GM12878 (cell line): ENCODE measurements around the gene SDS. TPM values are rescaled to one million over a fixed set of nuclear protein-coding genes. Genes with fewer than 3 reads are reported as not detected.

Experiments
- ATAC-seq: fragments of 200-7000 bp; cut with Tn5 transposase; 3 replicates; pipeline ENCODE4 v1.9.1; 2020; ENCODE audit warnings: mild to moderate bottlenecking, moderate library complexity
- BruUV-seq: library from RNA; stranded (reverse); fragments of 400-500 nt; replicated peaks from 2 replicates; lab custom pipeline; 2021; lab: Mats Ljungman, UMichigan
- CTCF ChIA-PET: fragments of 300-600 bp; sonication (Branson Sonifier 250); formaldehyde crosslinking; extraction: SDS; loops from one replicate; lab custom pipeline; 2021; ENCODE audit warnings: inconsistent platforms; lab: Yijun Ruan, JAX
- POLR2A ChIA-PET: fragments of 350-600 bp; formaldehyde crosslinking; extraction: SDS; loops from one replicate; lab custom pipeline; 2021; ENCODE audit warnings: inconsistent platforms; lab: Charles Lee
- RAD21 ChIA-PET: fragments of 300-600 bp; sonication (Branson Sonifier 250); formaldehyde crosslinking; loops from one replicate; lab custom pipeline; 2023; ENCODE audit warnings: antibody characterized with exemption; ENCODE audit not compliant: unreplicated experiment; lab: Charles Lee
- SMC1A ChIA-PET: fragments of 300-600 bp; sonication (Branson Sonifier 250); formaldehyde crosslinking; loops from one replicate; lab custom pipeline; 2023; ENCODE audit not compliant: unreplicated experiment, uncharacterized antibody; lab: Charles Lee
- DNase-seq: peaks from one replicate; pipeline ENCODE4 v3.0.0-alpha.2; 2011; ENCODE audit warnings: low read depth, low spot score
- FAIRE-seq: peaks from 3 replicates; lab custom pipeline; 2011; peaks lifted over from hg19 to GRCh38; lab: Jason Lieb, UNC
- H2AFZ ChIP-seq: 2 replicates; pipeline ENCODE4 v1.6.0; 2011; ENCODE audit warnings: low read depth, low read length, control low read depth; ENCODE audit not compliant: control insufficient read depth
- H3K27ac ChIP-seq: 2 replicates; pipeline ENCODE4 v1.5.1; 2011; ENCODE audit warnings: control low read depth; ENCODE audit not compliant: control insufficient read depth, insufficient read depth
- H3K27me3 ChIP-seq, 2 experiments: replicated peaks in 1 of 2; 2 replicates each; pipeline versions ENCODE4 v1.6.0 to v1.6.1; 2011; ENCODE audit warnings: low read length in 1 of 2; ENCODE audit not compliant: control insufficient read depth in 2 of 2, insufficient read depth in 2 of 2
- H3K36me3 ChIP-seq, 2 experiments: 2 replicates each; pipeline ENCODE4 v1.5.1; 2011; ENCODE audit warnings: low read length in 1 of 2; ENCODE audit not compliant: control insufficient read depth in 2 of 2, insufficient read depth in 2 of 2
- H3K4me1 ChIP-seq: 2 replicates; pipeline ENCODE4 v1.6.1; 2011; ENCODE audit warnings: mild to moderate bottlenecking, low read length, moderate library complexity, mixed read lengths; ENCODE audit not compliant: control insufficient read depth, insufficient read depth
- H3K4me2 ChIP-seq: 2 replicates; pipeline ENCODE4 v1.6.0; 2011; ENCODE audit warnings: control low read depth; ENCODE audit not compliant: control insufficient read depth, insufficient read depth
- H3K4me3 ChIP-seq: fragments of 200-600 bp; sonication (generic); 2 replicates; pipeline ENCODE4 v1.5.1; 2016
- H3K79me2 ChIP-seq: 2 replicates; pipeline ENCODE4 v1.6.0; 2011; ENCODE audit warnings: low read length; ENCODE audit not compliant: control insufficient read depth, insufficient read depth
- H3K9ac ChIP-seq: 2 replicates; pipeline ENCODE4 v1.8.0; 2011; ENCODE audit warnings: low read length, control low read depth, mixed read lengths; ENCODE audit not compliant: control insufficient read depth, insufficient read depth
- H3K9me3 ChIP-seq: replicated peaks from 3 replicates; pipeline ENCODE4 v1.5.1; 2011; ENCODE audit warnings: mild to moderate bottlenecking, low read length; ENCODE audit not compliant: control insufficient read depth, insufficient read depth
- H4K20me1 ChIP-seq: 2 replicates; pipeline ENCODE4 v1.6.0; 2011; ENCODE audit not compliant: control insufficient read depth, insufficient read depth
- BHLHE40 ChIP-seq, 2 experiments: fragments of 450-650 bp in 1 of 2; IDR thresholded peaks; 2 replicates each; pipeline ENCODE4 v1.6.1; 2011 to 2017; ENCODE audit warnings: low read depth in 2 of 2, borderline replicate concordance in 1 of 2, improper control_type of control experiment in 1 of 2, low read length in 1 of 2, mild to moderate bottlenecking in 1 of 2
- CHD4 ChIP-seq: fragments of 200-600 bp; sonication (generic); IDR thresholded peaks from 2 replicates; pipeline ENCODE4 v1.6.1; 2016; ENCODE audit warnings: mild to moderate bottlenecking
- EP300 ChIP-seq, 2 experiments: fragments of 150-350 bp in 1 of 2; IDR thresholded peaks; 2 replicates each; pipeline ENCODE4 v1.6.1; 2011 to 2012; ENCODE audit warnings: low read depth in 2 of 2, low read length in 2 of 2, borderline replicate concordance in 1 of 2, improper control_type of control experiment in 1 of 2, inconsistent platforms in 1 of 2; ENCODE audit not compliant: control insufficient read depth in 1 of 2
- NFYB ChIP-seq: IDR thresholded peaks from 2 replicates; pipeline ENCODE4 v1.6.1; 2011; ENCODE audit warnings: low read depth, mild to moderate bottlenecking, low read length, improper control_type of control experiment, moderate library complexity; ENCODE audit not compliant: insufficient read depth
- RAD51 ChIP-seq: fragments of 450-650 bp; IDR thresholded peaks from 2 replicates; pipeline ENCODE4 v1.6.1; 2016; ENCODE audit warnings: moderate library complexity, mild to moderate bottlenecking, inconsistent platforms
- RCOR1 ChIP-seq: conservative IDR thresholded peaks from 2 replicates; pipeline ENCODE4 v1.6.1; 2012; ENCODE audit warnings: low read depth, low read length, improper control_type of control experiment
- SIN3A ChIP-seq: IDR thresholded peaks from 2 replicates; pipeline ENCODE4 v1.6.1; 2012; ENCODE audit warnings: low read depth, low read length, improper control_type of control experiment
- SREBF1 ChIP-seq: IDR thresholded peaks from 2 replicates; pipeline ENCODE4 v1.6.1; 2012; ENCODE audit warnings: mild to moderate bottlenecking, low read length
- USF1 ChIP-seq: IDR thresholded peaks from 2 replicates; pipeline ENCODE4 v1.6.1; 2011; ENCODE audit warnings: borderline replicate concordance, low read depth, mild to moderate bottlenecking, moderate library complexity, mixed read lengths, low read length; ENCODE audit not compliant: insufficient read depth; ENCODE audit errors: extremely low read length
- YY1 ChIP-seq: IDR thresholded peaks from 2 replicates; pipeline ENCODE4 v1.6.1; 2011; ENCODE audit warnings: low read depth, mild to moderate bottlenecking, low read length
- ZBED1 ChIP-seq: IDR thresholded peaks from 2 replicates; pipeline ENCODE4 v1.6.1; 2016; ENCODE audit warnings: borderline replicate concordance
- ZNF384 ChIP-seq: IDR thresholded peaks from 2 replicates; pipeline ENCODE4 v1.6.1; 2012; ENCODE audit warnings: low read depth, mild to moderate bottlenecking, low read length, improper control_type of control experiment, borderline replicate concordance
- whole genome bisulfite sequencing: methylation state at CpG from one replicate; pipeline ENCODE4 v1.1.6; 2016; ENCODE audit warnings: low lambda C conversion rate; ENCODE audit not compliant: insufficient replicate concordance, insufficient coverage; ENCODE audit errors: missing lambda C conversion rate; 5-methylcytosine and 5-hydroxymethylcytosine counted together
- in situ Hi-C: fragments of 300-500 bp; cut with MboI; formaldehyde crosslinking; loops from 9 replicates; pipeline ENCODE4 v1.14.3; 2018; ENCODE audit warnings: mixed read lengths
- intact Hi-C: fragments of 100-400 bp; cut with micrococcal nuclease; formaldehyde crosslinking; loops from one replicate; pipeline ENCODE4 v1.14.2; 2022; ENCODE audit not compliant: unreplicated experiment
- polyA plus RNA-seq, 11 experiments: library from polyadenylated mRNA; depleted of rRNA in 4 of 11; unstranded in 6 of 11; stranded (reverse) in 5 of 11; fragments of >200 nt; fragmentation: Nextera tagmentation in 4 of 11; fragmentation: Illumina TruSeq in 1 of 11; extraction: Ambion mirVana in 4 of 11; extraction: Trizol in 1 of 11; gene quantifications; 1 replicate in 1 of 11; 2 replicates in 10 of 11; pipeline versions ENCODE4 v1.2.1 to v1.2.3, GENCODE V29; 2011 to 2016; ENCODE audit warnings: inconsistent platforms in 2 of 11, missing spikeins in 2 of 11, low read depth in 1 of 11
- total RNA-seq, 4 experiments: library from RNA; depleted of rRNA in 3 of 4; stranded (reverse); fragments of >200 nt in 3 of 4; fragmentation: Illumina TruSeq in 1 of 4; extraction: Trizol in 1 of 4; gene quantifications; 2 replicates each; pipeline versions ENCODE4 v1.2.1 to v1.2.3, GENCODE V29; 2013 to 2021
- TF ChIP-seq, protein P1 (sequence below): IDR thresholded peaks from 2 replicates; pipeline ENCODE4 v1.6.1; 2012; ENCODE audit warnings: improper control_type of control experiment, low read depth, low read length; ENCODE audit not compliant: insufficient replicate concordance

Gene SDS
- total and polyA plus RNA-seq, 10 of the 15 experiments (the other 5 are each of a cell fraction or from before 2014, with no cell fraction given) = 0.18 TPM; not detected in 9

DNA sequence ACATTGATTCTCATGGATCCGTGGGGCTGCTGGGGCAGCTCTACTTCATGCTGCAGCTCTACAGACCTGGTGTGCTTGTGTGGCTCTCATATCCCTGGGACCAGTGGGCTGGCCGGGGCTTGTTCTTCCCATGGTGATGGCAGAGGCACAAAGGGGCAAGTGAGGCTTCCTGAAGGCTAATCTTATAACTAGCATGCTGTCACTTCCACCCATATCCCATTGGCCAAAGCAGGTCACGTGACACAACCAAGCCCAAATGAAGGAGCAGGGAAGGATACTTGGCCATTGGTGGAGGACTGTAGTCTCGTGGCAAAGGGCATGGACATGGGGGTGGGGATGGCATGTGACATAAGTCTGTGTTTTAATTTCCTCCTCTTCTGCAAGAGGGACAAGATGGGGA lies 35.4 kb downstream of the SDS start:
- 91% methylated on average over 4 of the region's 4 CpGs for WGBS
- FAIRE-seq (no peak), DNase-seq (no peak), ATAC-seq (no peak)
- no peak overlapping the region for H3K9ac ChIP-seq
- intact Hi-C loops = no loop called here
- no peak for TF ChIP-seq YY1
- TF ChIP-seq NFYB = peak; percentile 94
- no peak for TF ChIP-seq CHD4
- no peak for TF ChIP-seq RCOR1
- no peak for TF ChIP-seq SIN3A
- no peak for TF ChIP-seq SREBF1
- TF ChIP-seq, protein P1, sequence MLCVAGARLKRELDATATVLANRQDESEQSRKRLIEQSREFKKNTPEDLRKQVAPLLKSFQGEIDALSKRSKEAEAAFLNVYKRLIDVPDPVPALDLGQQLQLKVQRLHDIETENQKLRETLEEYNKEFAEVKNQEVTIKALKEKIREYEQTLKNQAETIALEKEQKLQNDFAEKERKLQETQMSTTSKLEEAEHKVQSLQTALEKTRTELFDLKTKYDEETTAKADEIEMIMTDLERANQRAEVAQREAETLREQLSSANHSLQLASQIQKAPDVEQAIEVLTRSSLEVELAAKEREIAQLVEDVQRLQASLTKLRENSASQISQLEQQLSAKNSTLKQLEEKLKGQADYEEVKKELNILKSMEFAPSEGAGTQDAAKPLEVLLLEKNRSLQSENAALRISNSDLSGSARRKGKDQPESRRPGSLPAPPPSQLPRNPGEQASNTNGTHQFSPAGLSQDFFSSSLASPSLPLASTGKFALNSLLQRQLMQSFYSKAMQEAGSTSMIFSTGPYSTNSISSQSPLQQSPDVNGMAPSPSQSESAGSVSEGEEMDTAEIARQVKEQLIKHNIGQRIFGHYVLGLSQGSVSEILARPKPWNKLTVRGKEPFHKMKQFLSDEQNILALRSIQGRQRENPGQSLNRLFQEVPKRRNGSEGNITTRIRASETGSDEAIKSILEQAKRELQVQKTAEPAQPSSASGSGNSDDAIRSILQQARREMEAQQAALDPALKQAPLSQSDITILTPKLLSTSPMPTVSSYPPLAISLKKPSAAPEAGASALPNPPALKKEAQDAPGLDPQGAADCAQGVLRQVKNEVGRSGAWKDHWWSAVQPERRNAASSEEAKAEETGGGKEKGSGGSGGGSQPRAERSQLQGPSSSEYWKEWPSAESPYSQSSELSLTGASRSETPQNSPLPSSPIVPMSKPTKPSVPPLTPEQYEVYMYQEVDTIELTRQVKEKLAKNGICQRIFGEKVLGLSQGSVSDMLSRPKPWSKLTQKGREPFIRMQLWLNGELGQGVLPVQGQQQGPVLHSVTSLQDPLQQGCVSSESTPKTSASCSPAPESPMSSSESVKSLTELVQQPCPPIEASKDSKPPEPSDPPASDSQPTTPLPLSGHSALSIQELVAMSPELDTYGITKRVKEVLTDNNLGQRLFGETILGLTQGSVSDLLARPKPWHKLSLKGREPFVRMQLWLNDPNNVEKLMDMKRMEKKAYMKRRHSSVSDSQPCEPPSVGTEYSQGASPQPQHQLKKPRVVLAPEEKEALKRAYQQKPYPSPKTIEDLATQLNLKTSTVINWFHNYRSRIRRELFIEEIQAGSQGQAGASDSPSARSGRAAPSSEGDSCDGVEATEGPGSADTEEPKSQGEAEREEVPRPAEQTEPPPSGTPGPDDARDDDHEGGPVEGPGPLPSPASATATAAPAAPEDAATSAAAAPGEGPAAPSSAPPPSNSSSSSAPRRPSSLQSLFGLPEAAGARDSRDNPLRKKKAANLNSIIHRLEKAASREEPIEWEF = no peak
- no peak for TF ChIP-seq ZBED1
- peak; percentile 72 for TF ChIP-seq RAD51
- TF ChIP-seq ZNF384 = no peak
- peak; percentile 51 for TF ChIP-seq USF1
- peak in 1 of 2 experiments; percentile 30; a peak in 1 of 4 replicates for TF ChIP-seq BHLHE40 (IDR thresholded peaks at IDR 0.05; ENCODE audit: borderline replicate concordance in 1 of 2, low read depth in 2 of 2, low read length in 1 of 2)
- no peak for TF ChIP-seq EP300 (IDR thresholded peaks at IDR 0.05; ENCODE audit: borderline replicate concordance in 1 of 2, control insufficient read depth in 1 of 2, low read depth in 2 of 2, low read length in 2 of 2)
- no peaks in the 10 kb centered on the region; a peak in 3 of 4 replicates for H3K36me3 ChIP-seq
- H3K9me3 ChIP-seq = no peaks in the 10 kb centered on the region
- no peaks in the 10 kb centered on the region for H3K79me2 ChIP-seq
- BruUV-seq = no TSS peak
- H2AFZ ChIP-seq = no peak overlapping the region
- in situ Hi-C loops = no loop called here
- H3K4me1 ChIP-seq = 0 out of 2 replicates have a peak, but pooled peaks cover 2% of the 10 kb centered on the region
- POLR2A ChIA-PET = no interaction called here
- RAD21 ChIA-PET = no interaction called here
- SMC1A ChIA-PET = no interaction called here
- H3K4me3 ChIP-seq = no peak overlapping the region
- H3K4me2 ChIP-seq = no peak overlapping the region
- CTCF ChIA-PET = no interaction called here
- no peaks in the 10 kb centered on the region for H4K20me1 ChIP-seq
- H3K27me3 ChIP-seq = no peaks in the 10 kb centered on the region
- H3K27ac ChIP-seq = no peak overlapping the region
